Measurements from ENCODE around the gene EFS. TPM values are rescaled to one million over a fixed set of nuclear protein-coding genes. Genes with fewer than 3 reads are reported as not detected.

Gene EFS
- total RNA-seq, 1 experiment from 2014 or later = not detected

DNA sequence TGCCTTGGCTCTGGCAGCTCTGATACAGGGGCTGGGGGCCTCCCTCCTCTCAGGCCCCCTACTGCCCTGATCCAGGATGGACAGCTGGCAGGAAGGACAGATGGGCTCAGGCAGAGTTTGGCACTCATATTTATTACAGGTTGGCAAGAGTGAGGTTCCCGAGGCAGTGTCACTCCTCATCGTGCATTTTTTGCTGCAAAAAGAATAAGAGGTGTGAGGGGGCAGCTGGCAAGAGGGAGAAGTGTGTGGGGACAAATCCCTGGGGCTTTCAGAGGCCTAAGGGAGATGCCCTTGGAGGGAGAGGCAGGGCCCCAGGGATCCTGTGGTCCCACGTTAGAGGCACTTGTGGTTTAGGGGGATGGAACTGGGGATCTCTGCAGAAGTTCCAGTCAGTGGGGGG, 16.9 kb upstream of the EFS start:
- POLR2A ChIA-PET = interaction anchor here (1.2 kb wide), 1 partner anchor 55 kb away, joined by 3 read pairs; no protein-coding TSS in a partner anchor
- H3K4me3 Mint-ChIP-seq (ENCODE audit: unreplicated experiment) = no peak overlapping the region
- H3K36me3 Mint-ChIP-seq (ENCODE audit: insufficient read depth, unreplicated experiment) = no peaks in the 10 kb centered on the region
- CTCF ChIA-PET = interaction anchor here (0.6 to 5.4 kb wide), 7 partner anchors 10 to 536 kb away, joined by 3 to 74 read pairs (median 5); no protein-coding TSS in a partner anchor
- TF ChIP-seq, protein P1, sequence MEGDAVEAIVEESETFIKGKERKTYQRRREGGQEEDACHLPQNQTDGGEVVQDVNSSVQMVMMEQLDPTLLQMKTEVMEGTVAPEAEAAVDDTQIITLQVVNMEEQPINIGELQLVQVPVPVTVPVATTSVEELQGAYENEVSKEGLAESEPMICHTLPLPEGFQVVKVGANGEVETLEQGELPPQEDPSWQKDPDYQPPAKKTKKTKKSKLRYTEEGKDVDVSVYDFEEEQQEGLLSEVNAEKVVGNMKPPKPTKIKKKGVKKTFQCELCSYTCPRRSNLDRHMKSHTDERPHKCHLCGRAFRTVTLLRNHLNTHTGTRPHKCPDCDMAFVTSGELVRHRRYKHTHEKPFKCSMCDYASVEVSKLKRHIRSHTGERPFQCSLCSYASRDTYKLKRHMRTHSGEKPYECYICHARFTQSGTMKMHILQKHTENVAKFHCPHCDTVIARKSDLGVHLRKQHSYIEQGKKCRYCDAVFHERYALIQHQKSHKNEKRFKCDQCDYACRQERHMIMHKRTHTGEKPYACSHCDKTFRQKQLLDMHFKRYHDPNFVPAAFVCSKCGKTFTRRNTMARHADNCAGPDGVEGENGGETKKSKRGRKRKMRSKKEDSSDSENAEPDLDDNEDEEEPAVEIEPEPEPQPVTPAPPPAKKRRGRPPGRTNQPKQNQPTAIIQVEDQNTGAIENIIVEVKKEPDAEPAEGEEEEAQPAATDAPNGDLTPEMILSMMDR (IDR thresholded peaks at IDR 0.05; ENCODE audit: unreplicated experiment) = no peak
- no peaks in the 10 kb centered on the region for H3K4me1 Mint-ChIP-seq (ENCODE audit: insufficient read depth, unreplicated experiment)
- BruUV-seq (replicated peaks) = no TSS peak
- no peak for DNase-seq (ENCODE audit: unreplicated experiment)
- H3K27me3 Mint-ChIP-seq (ENCODE audit: insufficient read depth, unreplicated experiment) = peaks cover 85% of the 10 kb centered on the region
- no peaks in the 10 kb centered on the region for H3K9me3 Mint-ChIP-seq (ENCODE audit: unreplicated experiment)
- intact Hi-C loops (cut with micrococcal nuclease) = loop anchor here (5.0 kb wide), 1 partner anchor 265 kb away; the partner anchor contains the start of gene CEBPE
- no peak overlapping the region for H3K27ac Mint-ChIP-seq (ENCODE audit: low read depth, unreplicated experiment)

DNA sequence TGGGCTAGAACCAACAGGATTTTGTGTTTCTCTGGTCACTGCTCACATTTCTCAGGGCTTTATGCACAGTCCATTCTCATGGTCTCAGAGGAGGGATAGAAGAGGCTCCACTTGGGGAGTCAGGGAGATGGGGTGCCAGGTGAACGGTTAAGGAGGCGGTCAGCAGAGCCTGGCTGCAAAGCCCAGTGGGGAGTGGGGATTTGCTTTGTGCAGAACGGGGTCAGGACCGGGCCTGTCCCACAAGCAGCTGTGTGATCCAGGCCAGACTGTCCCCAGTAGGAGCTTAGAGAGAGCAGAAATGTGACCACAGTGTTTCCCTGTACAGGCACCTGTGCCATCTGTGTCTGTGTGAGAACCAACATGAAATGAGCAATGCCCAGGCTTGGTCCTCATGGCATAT, 16.0 kb upstream of the EFS start:
- Mint-ChIP-seq H3K27me3 (ENCODE audit: insufficient read depth, unreplicated experiment) (peaks cover 80% of the 10 kb centered on the region), H3K27ac (ENCODE audit: low read depth, unreplicated experiment) (no peak overlapping the region), H3K36me3 (ENCODE audit: insufficient read depth, unreplicated experiment) (no peaks in the 10 kb centered on the region), H3K4me3 (ENCODE audit: unreplicated experiment) (no peak overlapping the region), H3K9me3 (ENCODE audit: unreplicated experiment) (no peaks in the 10 kb centered on the region), H3K4me1 (ENCODE audit: insufficient read depth, unreplicated experiment) (no peaks in the 10 kb centered on the region)
- intact Hi-C loops (cut with micrococcal nuclease) = loop anchor here (1.0 to 5.0 kb wide), 3 partner anchors 53 to 264 kb away; partner anchors contain the start of gene CEBPE
- no TSS peak for BruUV-seq (replicated peaks)
- TF ChIP-seq, protein P1 (IDR thresholded peaks at IDR 0.05; ENCODE audit: unreplicated experiment) = no peak
- ChIA-PET CTCF (interaction anchor here (0.5 to 5.4 kb wide), 31 partner anchors 11 to 1461 kb away, joined by 3 to 74 read pairs (median 6); partner anchors contain the start of genes C14orf119 and MYH7), POLR2A (no interaction called here)
- DNase-seq (ENCODE audit: unreplicated experiment) = no peak

DNA sequence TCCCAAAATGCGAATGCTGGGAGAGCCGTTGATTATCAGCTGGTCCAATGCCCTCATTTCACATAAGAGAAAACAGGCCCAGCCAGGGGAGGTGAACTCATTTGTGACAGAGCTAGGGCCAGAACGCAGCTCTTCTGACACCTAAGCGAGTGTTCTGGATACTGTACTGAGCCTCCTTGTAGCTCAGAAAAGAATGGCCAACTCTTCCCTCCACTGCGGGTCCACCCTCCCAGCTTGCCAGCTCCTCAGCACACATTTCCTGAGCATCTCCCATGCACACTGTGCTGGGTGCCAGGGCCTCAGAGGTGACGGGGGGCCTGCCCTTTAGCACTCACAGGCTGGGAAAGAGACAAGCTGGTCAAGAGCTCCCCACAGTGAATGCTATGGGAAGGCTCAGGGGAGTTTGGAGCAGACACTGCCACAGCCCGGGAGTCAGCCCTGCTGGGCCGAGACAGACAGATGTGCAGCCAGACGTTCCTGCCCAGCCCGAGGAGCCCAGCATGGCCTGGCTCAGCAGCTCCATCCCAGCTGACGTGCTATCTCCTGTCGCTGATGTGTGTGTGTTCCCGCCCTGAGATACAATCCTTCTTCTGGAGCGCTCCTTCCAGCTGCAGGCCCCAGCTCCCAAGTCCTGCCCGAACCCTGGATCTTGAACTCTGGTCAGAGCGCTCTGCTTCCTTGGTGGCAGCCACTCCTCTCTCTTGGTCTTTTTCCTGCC, 15.4 kb upstream of the EFS start:
- intact Hi-C loops (cut with micrococcal nuclease) = loop anchor here (1.0 to 5.0 kb wide), 3 partner anchors 52 to 263 kb away; partner anchors contain the start of gene CEBPE
- no TSS peak for BruUV-seq (replicated peaks)
- CTCF ChIA-PET = interaction anchor here (0.5 to 5.4 kb wide), 52 partner anchors 11 to 1462 kb away, joined by 3 to 74 read pairs (median 4); partner anchors contain the start of genes C14orf119, MYH7, PABPN1 and SLC22A17
- no peak overlapping the region for H3K4me3 Mint-ChIP-seq (ENCODE audit: unreplicated experiment)
- no peak overlapping the region for H3K27ac Mint-ChIP-seq (ENCODE audit: low read depth, unreplicated experiment)
- no peaks in the 10 kb centered on the region for H3K9me3 Mint-ChIP-seq (ENCODE audit: unreplicated experiment)
- H3K36me3 Mint-ChIP-seq (ENCODE audit: insufficient read depth, unreplicated experiment) = no peaks in the 10 kb centered on the region
- H3K4me1 Mint-ChIP-seq (ENCODE audit: insufficient read depth, unreplicated experiment) = no peaks in the 10 kb centered on the region
- DNase-seq (ENCODE audit: unreplicated experiment) = no peak
- H3K27me3 Mint-ChIP-seq (ENCODE audit: insufficient read depth, unreplicated experiment) = peaks cover 74% of the 10 kb centered on the region
- TF ChIP-seq, protein P1 (IDR thresholded peaks at IDR 0.05; ENCODE audit: unreplicated experiment) = no peak
- POLR2A ChIA-PET = interaction anchor here (0.7 to 1.6 kb wide), 3 partner anchors 51 to 114 kb away, joined by 3 to 4 read pairs (median 4); no protein-coding TSS in a partner anchor
